C4-2B (cell line): Measurements from ENCODE around the gene MDM4.

Source experiments
- ZFX ChIP-seq: fragments of 450-650 bp; IDR thresholded peaks from 2 replicates; pipeline ENCODE4 v1.6.1; 2017
- TF ChIP-seq, protein P1 (sequence below): fragments of 450-650 bp; conservative IDR thresholded peaks from 2 replicates; pipeline ENCODE4 v1.5.1; 2017; ENCODE audit warnings: mild to moderate bottlenecking

DNA sequence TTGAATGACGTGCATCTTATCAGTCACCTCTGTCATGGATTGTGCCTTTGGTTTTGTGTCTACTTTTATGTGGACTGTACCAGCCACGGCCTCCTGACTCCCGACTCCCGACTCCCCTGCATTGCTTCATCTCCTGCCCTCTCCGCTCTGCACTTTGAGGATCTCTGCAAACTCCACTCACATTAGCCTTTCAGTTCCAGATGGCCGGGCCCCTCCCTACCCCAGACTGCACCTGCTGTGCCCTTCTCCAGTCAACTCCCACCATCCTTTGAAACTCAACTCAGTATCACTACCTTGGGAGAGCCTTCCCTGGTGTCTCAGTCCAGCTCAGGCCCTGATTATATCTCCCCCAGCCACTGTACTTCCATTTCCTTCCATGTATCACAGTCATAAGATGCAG, 71.4 kb downstream of the MDM4 start:
- TF ChIP-seq, protein P1, sequence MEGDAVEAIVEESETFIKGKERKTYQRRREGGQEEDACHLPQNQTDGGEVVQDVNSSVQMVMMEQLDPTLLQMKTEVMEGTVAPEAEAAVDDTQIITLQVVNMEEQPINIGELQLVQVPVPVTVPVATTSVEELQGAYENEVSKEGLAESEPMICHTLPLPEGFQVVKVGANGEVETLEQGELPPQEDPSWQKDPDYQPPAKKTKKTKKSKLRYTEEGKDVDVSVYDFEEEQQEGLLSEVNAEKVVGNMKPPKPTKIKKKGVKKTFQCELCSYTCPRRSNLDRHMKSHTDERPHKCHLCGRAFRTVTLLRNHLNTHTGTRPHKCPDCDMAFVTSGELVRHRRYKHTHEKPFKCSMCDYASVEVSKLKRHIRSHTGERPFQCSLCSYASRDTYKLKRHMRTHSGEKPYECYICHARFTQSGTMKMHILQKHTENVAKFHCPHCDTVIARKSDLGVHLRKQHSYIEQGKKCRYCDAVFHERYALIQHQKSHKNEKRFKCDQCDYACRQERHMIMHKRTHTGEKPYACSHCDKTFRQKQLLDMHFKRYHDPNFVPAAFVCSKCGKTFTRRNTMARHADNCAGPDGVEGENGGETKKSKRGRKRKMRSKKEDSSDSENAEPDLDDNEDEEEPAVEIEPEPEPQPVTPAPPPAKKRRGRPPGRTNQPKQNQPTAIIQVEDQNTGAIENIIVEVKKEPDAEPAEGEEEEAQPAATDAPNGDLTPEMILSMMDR: no peak
- no peak for TF ChIP-seq ZFX
